ENCODE measurements around the gene ADRA2B. TPM values are rescaled to one million over a fixed set of nuclear protein-coding genes. Genes with fewer than 3 reads are reported as not detected.

Gene ADRA2B
- polyA plus RNA-seq, 4 donors: 0.69 to 1.5 TPM; not detected in 2

GRCh38 chr2:96158554-96158940, 42.2 kb upstream of the ADRA2B start:
- 87 to 93% (median 89%) methylated on average over 14 of the region's 14 CpGs for WGBS, 3 donors
- DNase-seq (no peak), FAIRE-seq (no peak)
- Histone ChIP-seq H3K27ac (ENCODE audit: low read depth in 1 of 3, low read length in 2 of 3) (no peak overlapping the region), H3K36me3 (ENCODE audit: control insufficient read depth in 3 of 3, insufficient read depth in 2 of 3, low read depth in 1 of 3, low read length in 3 of 3) (no peaks in the 10 kb centered on the region), H3K4me3 (ENCODE audit: low read depth in 1 of 3, low read length in 3 of 3) (no peak overlapping the region), H3K4me1 (ENCODE audit: control insufficient read depth in 3 of 3, insufficient read depth in 2 of 3, low read depth in 1 of 3, low read length in 2 of 3) (peaks cover 0 to 7% (median 3%) of the 10 kb centered on the region in 3 donors), H3K9me3 (ENCODE audit: control insufficient read depth in 2 of 2, insufficient read depth in 1 of 2, low read depth in 1 of 2, low read length in 1 of 2) (no peaks in the 10 kb centered on the region), H3K27me3 (ENCODE audit: control insufficient read depth in 3 of 3, insufficient read depth in 3 of 3, low read length in 3 of 3) (no peaks in the 10 kb centered on the region)

DNA sequence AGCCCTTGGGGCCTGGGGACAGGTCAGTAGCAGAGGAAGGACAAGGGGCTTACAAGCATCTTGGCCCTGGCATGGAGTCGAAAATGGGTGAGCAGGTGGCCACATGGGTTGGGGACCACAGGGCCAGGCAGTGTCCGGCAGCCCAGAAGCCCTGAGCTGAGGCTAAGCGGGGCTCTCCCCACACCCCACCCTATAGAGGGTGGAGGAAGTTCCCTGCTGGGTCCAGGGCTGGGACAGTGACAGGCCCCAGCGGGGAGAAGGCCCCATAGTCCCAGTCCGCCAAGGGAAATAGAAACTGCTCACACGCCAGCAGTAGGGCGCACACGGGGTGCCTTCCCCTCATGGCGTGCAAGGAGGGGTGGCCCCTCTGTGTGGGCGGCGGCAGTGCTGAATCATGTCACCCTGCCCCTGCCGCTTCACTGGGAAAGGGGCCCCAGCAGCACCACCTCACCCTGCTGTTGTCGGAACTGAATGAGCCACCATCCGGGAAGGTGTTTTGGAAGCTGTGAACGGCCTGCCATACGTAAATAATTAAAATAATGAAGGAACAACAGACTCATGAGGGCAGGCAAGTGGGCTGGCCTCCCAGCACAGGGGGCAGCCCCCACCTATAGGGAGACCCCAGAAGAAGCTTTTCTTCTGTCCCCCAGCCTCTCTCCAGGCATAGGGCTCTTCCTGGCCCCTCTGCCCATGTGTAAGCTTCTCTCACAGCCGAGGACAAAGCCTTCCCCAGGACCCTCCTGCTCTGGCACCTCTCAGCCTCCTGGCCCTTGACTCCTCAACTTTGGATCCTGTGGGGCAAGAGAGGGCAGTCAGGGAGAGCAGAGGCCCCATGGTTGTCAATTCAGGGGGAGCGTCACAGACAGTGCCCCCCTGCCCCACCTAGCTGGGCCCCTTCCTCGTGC, 41.5 kb upstream of the ADRA2B start:
- no peak for FAIRE-seq
- no peak overlapping the region for H3K4me3 ChIP-seq (ENCODE audit: low read depth in 1 of 3, low read length in 3 of 3)
- DNase-seq: peak in 1 of 2 donors; percentile 62
- H3K27me3 ChIP-seq (ENCODE audit: control insufficient read depth in 3 of 3, insufficient read depth in 3 of 3, low read length in 3 of 3): no peaks in the 10 kb centered on the region
- H3K36me3 ChIP-seq (ENCODE audit: control insufficient read depth in 3 of 3, insufficient read depth in 2 of 3, low read depth in 1 of 3, low read length in 3 of 3): no peaks in the 10 kb centered on the region
- 62 to 75% (median 64%) methylated on average over 19 of the region's 19 CpGs for WGBS, 3 donors
- H3K9me3 ChIP-seq (ENCODE audit: control insufficient read depth in 2 of 2, insufficient read depth in 1 of 2, low read depth in 1 of 2, low read length in 1 of 2): no peaks in the 10 kb centered on the region
- peaks cover 0 to 7% (median 3%) of the 10 kb centered on the region in 3 donors for H3K4me1 ChIP-seq (ENCODE audit: control insufficient read depth in 3 of 3, insufficient read depth in 2 of 3, low read depth in 1 of 3, low read length in 2 of 3)
- H3K27ac ChIP-seq (ENCODE audit: low read depth in 1 of 3, low read length in 2 of 3): no peak overlapping the region

DNA sequence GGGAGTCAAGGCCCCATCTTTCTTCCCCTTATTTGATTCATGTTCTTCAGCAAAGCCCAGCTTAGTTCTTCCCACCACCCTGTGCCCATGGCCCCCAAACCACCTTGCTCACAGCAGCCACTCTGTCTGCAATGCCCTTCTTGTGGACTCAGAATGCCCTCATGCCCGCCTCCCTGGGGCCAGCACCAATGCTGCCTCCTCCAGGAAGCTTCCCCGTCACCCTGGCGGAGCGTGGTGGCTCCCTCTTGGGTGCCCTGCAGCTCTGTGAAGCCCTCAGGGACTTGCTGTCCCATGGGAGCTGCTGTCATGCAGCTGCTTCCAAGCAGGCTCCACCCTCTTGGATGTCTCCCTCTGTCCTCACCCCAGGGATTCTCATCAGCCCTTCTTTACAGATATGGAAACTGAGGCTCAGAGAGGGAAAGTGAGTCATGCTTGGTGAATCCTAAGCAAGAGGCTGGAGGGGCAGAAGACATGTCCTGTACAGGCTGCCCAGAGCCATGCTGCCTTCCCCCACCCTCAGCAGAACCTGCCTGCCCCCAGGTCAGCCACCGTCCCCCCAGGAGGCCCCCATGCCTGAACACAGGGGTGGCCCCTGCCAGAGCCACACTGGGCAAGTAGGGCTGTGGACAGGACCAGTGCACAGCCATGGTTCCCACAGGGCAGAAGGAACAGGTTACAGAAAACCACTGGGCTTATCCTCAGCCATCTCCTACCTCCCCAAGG, 40.7 kb upstream of the ADRA2B start:
- WGBS, 3 donors: 84 to 94% (median 88%) methylated on average over 5 of the region's 5 CpGs
- Histone ChIP-seq H3K27ac (ENCODE audit: low read depth in 1 of 3, low read length in 2 of 3) (no peak overlapping the region), H3K36me3 (ENCODE audit: control insufficient read depth in 3 of 3, insufficient read depth in 2 of 3, low read depth in 1 of 3, low read length in 3 of 3) (no peaks in the 10 kb centered on the region), H3K4me3 (ENCODE audit: low read depth in 1 of 3, low read length in 3 of 3) (no peak overlapping the region), H3K27me3 (ENCODE audit: control insufficient read depth in 3 of 3, insufficient read depth in 3 of 3, low read length in 3 of 3) (no peaks in the 10 kb centered on the region), H3K4me1 (ENCODE audit: control insufficient read depth in 3 of 3, insufficient read depth in 2 of 3, low read depth in 1 of 3, low read length in 2 of 3) (peaks cover 0 to 7% (median 2%) of the 10 kb centered on the region in 3 donors), H3K9me3 (ENCODE audit: control insufficient read depth in 2 of 2, insufficient read depth in 1 of 2, low read depth in 1 of 2, low read length in 1 of 2) (no peaks in the 10 kb centered on the region)
- FAIRE-seq (no peak), DNase-seq (no peak)

- H3K9me3 ChIP-seq (ENCODE audit: control insufficient read depth in 2 of 2, insufficient read depth in 1 of 2, low read depth in 1 of 2, low read length in 1 of 2): no peaks in the 10 kb centered on the region
- peaks cover 0 to 7% (median 0%) of the 10 kb centered on the region in 3 donors for H3K4me1 ChIP-seq (ENCODE audit: control insufficient read depth in 3 of 3, insufficient read depth in 2 of 3, low read depth in 1 of 3, low read length in 2 of 3)
- FAIRE-seq (no peak), DNase-seq (no peak)
- no peak overlapping the region for H3K27ac ChIP-seq (ENCODE audit: low read depth in 1 of 3, low read length in 2 of 3)
- H3K27me3 ChIP-seq (ENCODE audit: control insufficient read depth in 3 of 3, insufficient read depth in 3 of 3, low read length in 3 of 3): no peaks in the 10 kb centered on the region
- 81 to 84% (median 83%) methylated on average over 10 of the region's 10 CpGs for WGBS, 3 donors
- no peak overlapping the region for H3K4me3 ChIP-seq (ENCODE audit: low read depth in 1 of 3, low read length in 3 of 3)
- no peaks in the 10 kb centered on the region for H3K36me3 ChIP-seq (ENCODE audit: control insufficient read depth in 3 of 3, insufficient read depth in 2 of 3, low read depth in 1 of 3, low read length in 3 of 3)
Observed at GRCh38 chr2:96156011-96156820, 39.8 kb upstream of the ADRA2B start.

GRCh38 chr2:96154506-96155380, 38.4 kb upstream of the ADRA2B start:
- FAIRE-seq: no peak

GRCh38 chr2:96153991-96154431, 37.6 kb upstream of the ADRA2B start:
- Histone ChIP-seq H3K27me3 (ENCODE audit: control insufficient read depth in 3 of 3, insufficient read depth in 3 of 3, low read length in 3 of 3) (no peaks in the 10 kb centered on the region), H3K36me3 (ENCODE audit: control insufficient read depth in 3 of 3, insufficient read depth in 2 of 3, low read depth in 1 of 3, low read length in 3 of 3) (no peaks in the 10 kb centered on the region), H3K9me3 (ENCODE audit: control insufficient read depth in 2 of 2, insufficient read depth in 1 of 2, low read depth in 1 of 2, low read length in 1 of 2) (no peaks in the 10 kb centered on the region), H3K4me1 (ENCODE audit: control insufficient read depth in 3 of 3, insufficient read depth in 2 of 3, low read depth in 1 of 3, low read length in 2 of 3) (peaks cover 0 to 8% (median 0%) of the 10 kb centered on the region in 3 donors), H3K27ac (ENCODE audit: low read depth in 1 of 3, low read length in 2 of 3) (no peak overlapping the region), H3K4me3 (ENCODE audit: low read depth in 1 of 3, low read length in 3 of 3) (no peak overlapping the region)
- DNase-seq (no peak), FAIRE-seq (no peak)
- 62 to 79% (median 69%) methylated on average over 6 to 7 of the region's 7 CpGs for whole genome bisulfite sequencing, 3 donors

More at GRCh38 chr2:96154506-96155380, 38.4 kb upstream of the ADRA2B start:
- H3K9me3 ChIP-seq (ENCODE audit: control insufficient read depth in 2 of 2, insufficient read depth in 1 of 2, low read depth in 1 of 2, low read length in 1 of 2): no peaks in the 10 kb centered on the region
- DNase-seq: no peak
- H3K36me3 ChIP-seq (ENCODE audit: control insufficient read depth in 3 of 3, insufficient read depth in 2 of 3, low read depth in 1 of 3, low read length in 3 of 3): no peaks in the 10 kb centered on the region
- no peak overlapping the region for H3K4me3 ChIP-seq (ENCODE audit: low read depth in 1 of 3, low read length in 3 of 3)
- no peak overlapping the region for H3K27ac ChIP-seq (ENCODE audit: low read depth in 1 of 3, low read length in 2 of 3)
- WGBS, 3 donors: 87 to 91% (median 89%) methylated on average over 13 to 16 of the region's 16 CpGs
- peaks cover 0 to 7% (median 0%) of the 10 kb centered on the region in 3 donors for H3K4me1 ChIP-seq (ENCODE audit: control insufficient read depth in 3 of 3, insufficient read depth in 2 of 3, low read depth in 1 of 3, low read length in 2 of 3)
- no peaks in the 10 kb centered on the region for H3K27me3 ChIP-seq (ENCODE audit: control insufficient read depth in 3 of 3, insufficient read depth in 3 of 3, low read length in 3 of 3)

- Histone ChIP-seq H3K27ac (ENCODE audit: low read depth in 1 of 3, low read length in 2 of 3) (no peak overlapping the region), H3K36me3 (ENCODE audit: control insufficient read depth in 3 of 3, insufficient read depth in 2 of 3, low read depth in 1 of 3, low read length in 3 of 3) (no peaks in the 10 kb centered on the region), H3K4me3 (ENCODE audit: low read depth in 1 of 3, low read length in 3 of 3) (no peak overlapping the region), H3K9me3 (ENCODE audit: control insufficient read depth in 2 of 2, insufficient read depth in 1 of 2, low read depth in 1 of 2, low read length in 1 of 2) (no peaks in the 10 kb centered on the region), H3K27me3 (ENCODE audit: control insufficient read depth in 3 of 3, insufficient read depth in 3 of 3, low read length in 3 of 3) (no peaks in the 10 kb centered on the region), H3K4me1 (ENCODE audit: control insufficient read depth in 3 of 3, insufficient read depth in 2 of 3, low read depth in 1 of 3, low read length in 2 of 3) (peaks cover 0 to 10% (median 0%) of the 10 kb centered on the region in 3 donors)
- FAIRE-seq (no peak), DNase-seq (no peak)
- WGBS, 3 donors: 85 to 93% (median 90%) methylated on average over 7 of the region's 7 CpGs
Observed at GRCh38 chr2:96153291-96153713, 36.9 kb upstream of the ADRA2B start.
